Measurements from ENCODE around the gene NT5DC3.
A peak's percentile ranks its signal among the peaks of the same experiment; 100 is the strongest.

NT5DC3 gene
- total RNA-seq: 23.5 reads per million, percentile 50 among the genes with 10 or more reads in this experiment

DNA sequence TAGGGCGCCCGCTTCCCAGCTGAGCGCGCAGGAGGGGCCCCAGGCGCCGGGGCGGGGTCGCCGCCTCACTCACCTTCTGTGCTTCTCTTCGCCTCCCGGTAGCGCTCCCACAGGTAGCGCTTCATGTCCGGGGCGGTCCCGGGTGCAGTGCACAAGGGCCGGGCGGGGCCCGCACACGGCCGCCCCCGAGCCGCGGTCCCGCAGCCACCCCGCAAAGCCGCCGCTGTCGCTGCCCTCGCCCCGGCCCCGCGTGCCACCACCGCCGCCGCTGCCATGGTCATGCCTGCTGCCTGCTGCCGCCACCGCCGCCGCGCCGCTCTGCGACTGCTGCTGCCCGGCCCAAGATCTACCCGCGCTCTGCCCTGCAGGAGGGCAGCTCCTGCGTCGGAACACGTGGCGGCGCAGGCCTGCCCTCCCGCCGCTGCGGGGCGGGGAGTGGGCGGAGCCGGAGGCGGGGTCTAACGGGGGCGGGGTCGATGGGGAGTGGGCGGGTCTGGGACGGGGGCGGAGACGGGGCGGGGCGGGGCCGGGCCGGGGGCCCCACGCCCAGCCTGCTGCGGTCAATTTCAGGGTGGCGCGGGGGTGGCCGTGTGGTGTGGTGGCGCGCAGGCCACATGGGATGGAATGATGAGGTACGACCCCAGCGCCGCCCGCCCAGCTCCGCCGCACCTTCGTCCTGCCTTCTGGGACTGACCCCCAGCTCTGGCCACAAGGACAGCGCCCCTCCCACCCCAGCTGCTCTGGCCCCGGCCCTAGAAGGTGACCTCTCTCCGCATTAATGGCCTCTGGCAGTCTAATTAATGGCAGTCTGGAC lies at the start of gene NT5DC3:
TSS of gene NT5DC3 (minus strand) at position 359 of the 814 bp plus-strand sequence. CDS start at position 281, 78 bp downstream.
- peak; percentile 75 for DNase-seq

GRCh38 chr12:103887738-103888137 lies 46.7 kb upstream of the NT5DC3 start:
- no peak for DNase-seq

DNA sequence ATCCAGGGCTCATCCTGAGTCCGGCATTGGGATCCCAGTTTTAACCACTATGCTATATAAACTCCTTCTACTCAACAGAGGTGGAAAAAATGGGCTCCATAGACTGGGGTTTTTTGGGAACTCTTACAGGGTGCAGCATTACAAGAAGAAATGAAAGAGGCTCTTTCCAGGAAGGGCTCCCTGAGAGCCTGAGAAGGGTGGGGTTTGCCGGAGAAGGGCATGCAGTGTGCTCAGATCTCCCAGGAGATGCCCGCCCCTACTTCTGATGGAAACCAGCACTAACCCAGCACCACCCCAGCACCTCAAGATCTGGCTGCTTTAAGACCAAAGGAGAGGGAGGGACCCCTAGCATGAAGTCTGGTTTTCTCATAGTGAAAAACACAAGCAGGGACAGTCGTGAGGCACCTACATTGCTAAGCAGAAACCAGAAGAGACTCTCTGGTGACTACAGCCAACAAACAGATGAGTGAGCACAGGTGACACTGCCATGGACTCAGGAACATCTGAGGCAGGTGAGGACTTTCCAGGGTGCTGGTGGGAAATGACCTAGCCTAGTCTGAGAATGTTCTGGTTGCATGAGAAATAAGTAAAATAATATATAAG lies 45.3 kb upstream of the NT5DC3 start:
- no peak for DNase-seq

GRCh38 chr12:103884316-103884715 lies 43.3 kb upstream of the NT5DC3 start:
- DNase-seq: peak; percentile 13

GRCh38 chr12:103883908-103884307 lies 42.9 kb upstream of the NT5DC3 start:
- DNase-seq: no peak

GRCh38 chr12:103882861-103883596 lies 42.0 kb upstream of the NT5DC3 start:
- DNase-seq: no peak

DNA sequence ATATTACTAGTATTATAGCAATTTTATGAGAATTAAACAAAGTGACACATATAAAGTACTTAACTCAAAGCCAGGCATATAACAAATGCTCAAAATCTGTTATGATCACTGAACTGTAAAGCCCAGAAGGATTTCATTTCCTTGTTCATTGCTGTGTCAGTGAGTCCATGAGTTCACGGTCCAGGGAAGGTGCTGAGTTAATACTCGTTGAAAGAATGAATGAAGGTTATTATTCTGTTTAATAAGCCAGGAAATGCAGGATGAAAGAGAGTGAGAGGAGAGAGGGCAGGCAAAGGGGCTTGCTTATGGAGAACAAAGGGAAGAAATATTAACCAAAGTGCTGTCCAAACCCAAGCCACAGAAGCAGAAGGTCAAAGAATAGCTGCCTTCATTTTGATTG lies 40.2 kb upstream of the NT5DC3 start:
- DNase-seq: no peak

- DNase-seq: no peak
Measured at GRCh38 chr12:103880299-103881142, 39.5 kb upstream of the NT5DC3 start.

DNA sequence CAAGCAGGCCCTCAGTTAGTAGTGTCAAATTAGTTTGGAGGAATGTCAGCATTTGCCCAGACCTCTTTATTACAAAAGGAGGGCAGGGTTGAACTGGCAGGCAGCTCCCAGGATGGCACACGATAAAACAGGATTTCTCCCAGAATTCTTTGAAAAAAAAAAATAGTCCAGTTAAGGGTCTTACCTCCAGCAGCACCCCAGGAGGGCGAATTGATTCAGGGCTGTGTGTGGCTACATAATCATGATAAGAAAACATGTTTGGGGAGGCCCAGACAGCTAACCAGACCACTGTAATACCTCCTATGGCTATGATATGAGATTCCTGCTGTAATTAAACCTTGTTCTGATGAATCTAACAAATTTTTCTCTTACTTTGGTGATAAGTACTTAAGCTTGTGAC lies 38.8 kb upstream of the NT5DC3 start:
- no peak for DNase-seq

DNA sequence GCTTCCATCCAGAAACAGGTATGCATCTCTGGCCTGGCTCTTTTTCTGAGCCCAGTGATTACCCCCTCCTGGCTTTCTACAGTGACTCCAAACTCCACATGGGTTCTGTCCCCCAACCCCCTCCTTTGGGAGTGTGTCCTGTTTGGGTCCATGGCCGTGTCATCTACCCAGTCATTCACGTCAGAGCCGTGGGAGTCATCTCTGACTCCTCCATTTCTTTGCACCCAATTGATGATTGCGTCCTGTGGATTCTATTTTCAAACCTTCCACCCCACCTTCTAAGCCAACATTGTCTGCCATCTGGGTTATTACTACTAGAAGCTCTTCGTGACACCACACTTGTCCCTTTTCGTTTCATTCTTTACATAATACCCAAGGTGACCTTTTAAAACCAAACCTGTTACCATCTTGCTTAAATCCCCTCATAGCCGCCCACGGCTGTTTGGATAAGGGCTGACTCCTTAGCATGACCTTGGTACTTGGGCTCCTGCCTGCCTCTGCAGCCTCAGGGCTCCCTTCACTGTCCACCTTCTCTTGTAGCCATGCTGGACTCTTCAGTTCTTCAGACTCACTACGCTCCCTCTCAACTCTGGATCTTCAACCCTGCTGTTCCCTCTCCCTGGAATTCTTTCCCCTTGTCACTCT lies 38.1 kb upstream of the NT5DC3 start:
- DNase-seq: no peak

GRCh38 chr12:103877934-103878510 lies 37.0 kb upstream of the NT5DC3 start:
- DNase-seq: peak; percentile 50

- DNase-seq: no peak
Measured at GRCh38 chr12:103877288-103877687, 36.3 kb upstream of the NT5DC3 start.

- DNase-seq: no peak
Measured at GRCh38 chr12:103875666-103876065, 34.6 kb upstream of the NT5DC3 start.

GRCh38 chr12:103868215-103868614 lies 27.2 kb upstream of the NT5DC3 start:
- DNase-seq: no peak

DNA sequence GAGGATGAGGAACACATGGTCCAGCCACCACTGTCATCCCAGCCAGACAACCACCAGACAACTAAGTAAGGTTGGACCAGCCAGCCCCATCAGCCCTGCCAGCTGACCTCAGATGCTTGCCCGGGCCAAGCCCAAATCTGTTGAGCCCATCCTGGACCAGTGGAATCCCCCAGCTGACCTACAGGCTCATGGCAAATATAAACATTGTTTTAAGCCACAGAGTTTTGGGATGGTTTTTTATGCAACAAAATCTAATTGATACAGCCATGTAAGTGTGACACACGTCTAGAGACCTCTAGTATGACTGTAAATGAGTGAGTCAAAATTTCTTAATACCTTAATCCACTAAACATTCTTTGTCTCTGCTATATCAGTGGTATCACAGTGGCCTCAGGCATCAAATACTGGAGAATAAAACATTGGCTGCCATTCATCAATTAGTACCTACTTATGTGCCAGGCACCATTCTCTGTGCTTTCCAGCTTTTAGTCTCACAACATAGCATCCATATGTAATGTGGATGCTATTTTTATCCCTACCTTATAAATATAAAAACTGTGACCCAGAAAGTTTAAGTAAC lies 24.2 kb upstream of the NT5DC3 start:
- DNase-seq: no peak

DNA sequence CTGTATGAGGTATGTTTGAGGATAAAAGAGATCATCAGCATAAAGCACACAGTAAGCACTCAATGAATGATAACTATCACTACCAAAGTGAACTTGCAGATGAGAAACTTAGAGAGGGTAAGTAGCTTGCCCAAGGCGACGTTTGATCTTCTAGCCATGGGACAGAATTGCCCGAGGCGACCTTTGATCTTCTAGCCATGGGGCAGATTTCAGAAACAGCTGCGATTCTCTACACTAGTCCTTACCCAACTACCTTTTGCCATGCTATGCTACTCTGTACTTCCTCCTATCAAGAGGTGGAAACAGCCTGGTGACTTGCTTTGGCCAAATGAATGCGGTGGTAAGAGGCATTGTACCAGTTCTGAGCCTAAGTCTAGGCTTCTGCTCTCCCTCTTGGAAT lies 23.7 kb upstream of the NT5DC3 start:
- no peak for DNase-seq

DNA sequence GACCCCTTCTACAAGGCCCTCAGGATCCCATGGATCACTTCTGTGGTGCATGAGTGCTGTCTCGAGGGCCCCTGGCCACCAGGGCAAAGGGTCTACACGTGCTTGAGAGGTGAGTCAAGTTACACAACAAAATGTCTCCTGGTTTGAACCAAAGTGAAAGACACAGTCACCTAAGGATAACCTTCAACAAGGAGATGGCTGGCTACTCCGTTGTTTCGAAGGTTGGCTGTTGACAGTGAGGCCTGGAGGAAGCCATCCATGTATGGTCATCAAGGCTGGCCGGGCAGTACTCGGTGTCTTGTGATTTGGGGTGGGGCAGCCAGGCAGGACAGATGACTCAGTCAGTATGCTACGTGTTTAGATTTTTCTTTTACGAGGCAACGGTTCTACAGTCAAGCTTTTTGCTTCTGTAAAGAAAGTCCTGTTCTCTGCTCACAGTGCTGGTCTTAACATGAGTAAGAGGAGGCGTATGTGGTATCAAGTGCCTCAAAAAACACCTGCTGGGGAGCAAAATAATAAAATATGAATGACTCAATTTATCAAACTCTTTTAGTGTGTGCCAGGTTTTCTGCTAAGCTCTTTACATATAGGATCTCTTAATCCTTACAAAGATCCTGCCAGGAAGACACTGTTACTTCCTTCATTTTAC lies 18.0 kb upstream of the NT5DC3 start:
- no peak for DNase-seq

GRCh38 chr12:103858335-103858734 lies 17.3 kb upstream of the NT5DC3 start:
- no peak for DNase-seq

GRCh38 chr12:103857164-103857563 lies 16.1 kb upstream of the NT5DC3 start:
- DNase-seq: no peak

DNA sequence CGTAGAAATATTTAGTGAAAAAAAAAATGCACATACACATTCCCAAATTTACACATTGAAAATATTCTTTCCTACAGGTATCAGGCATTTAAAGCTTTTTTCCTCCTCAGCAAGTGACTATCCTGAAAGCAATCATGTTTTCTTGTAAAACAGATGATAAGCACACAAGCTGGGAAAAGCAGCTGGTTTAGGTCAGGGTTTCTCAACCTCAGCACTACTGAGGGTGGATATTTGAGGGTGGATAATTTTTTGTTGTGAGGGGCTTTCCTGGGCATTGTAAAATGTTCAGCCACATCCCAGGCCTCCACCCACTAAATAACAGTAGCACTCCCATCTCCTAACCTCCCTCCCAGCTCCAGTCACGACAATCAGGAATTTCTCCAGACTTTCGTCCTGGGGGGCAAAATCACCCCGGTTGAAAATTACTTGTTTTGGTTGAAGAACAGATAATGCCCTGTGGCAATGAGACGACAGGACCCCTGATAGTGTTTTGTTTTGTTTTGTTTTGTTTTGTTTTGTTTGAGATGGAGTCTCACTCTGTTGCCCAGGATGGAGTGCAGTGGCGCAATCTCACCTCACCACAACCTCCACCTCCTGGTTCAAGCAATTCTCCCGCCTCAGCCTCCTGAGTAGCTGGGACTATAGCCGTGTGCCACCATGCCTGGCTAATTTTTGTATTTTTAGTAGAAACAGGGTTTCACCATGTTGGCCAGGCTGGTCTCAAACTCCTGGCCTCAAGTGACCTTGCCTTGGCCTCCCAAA lies 15.0 kb upstream of the NT5DC3 start:
- no peak for DNase-seq
